Measurements from ENCODE around the gene GIT1.

DNA sequence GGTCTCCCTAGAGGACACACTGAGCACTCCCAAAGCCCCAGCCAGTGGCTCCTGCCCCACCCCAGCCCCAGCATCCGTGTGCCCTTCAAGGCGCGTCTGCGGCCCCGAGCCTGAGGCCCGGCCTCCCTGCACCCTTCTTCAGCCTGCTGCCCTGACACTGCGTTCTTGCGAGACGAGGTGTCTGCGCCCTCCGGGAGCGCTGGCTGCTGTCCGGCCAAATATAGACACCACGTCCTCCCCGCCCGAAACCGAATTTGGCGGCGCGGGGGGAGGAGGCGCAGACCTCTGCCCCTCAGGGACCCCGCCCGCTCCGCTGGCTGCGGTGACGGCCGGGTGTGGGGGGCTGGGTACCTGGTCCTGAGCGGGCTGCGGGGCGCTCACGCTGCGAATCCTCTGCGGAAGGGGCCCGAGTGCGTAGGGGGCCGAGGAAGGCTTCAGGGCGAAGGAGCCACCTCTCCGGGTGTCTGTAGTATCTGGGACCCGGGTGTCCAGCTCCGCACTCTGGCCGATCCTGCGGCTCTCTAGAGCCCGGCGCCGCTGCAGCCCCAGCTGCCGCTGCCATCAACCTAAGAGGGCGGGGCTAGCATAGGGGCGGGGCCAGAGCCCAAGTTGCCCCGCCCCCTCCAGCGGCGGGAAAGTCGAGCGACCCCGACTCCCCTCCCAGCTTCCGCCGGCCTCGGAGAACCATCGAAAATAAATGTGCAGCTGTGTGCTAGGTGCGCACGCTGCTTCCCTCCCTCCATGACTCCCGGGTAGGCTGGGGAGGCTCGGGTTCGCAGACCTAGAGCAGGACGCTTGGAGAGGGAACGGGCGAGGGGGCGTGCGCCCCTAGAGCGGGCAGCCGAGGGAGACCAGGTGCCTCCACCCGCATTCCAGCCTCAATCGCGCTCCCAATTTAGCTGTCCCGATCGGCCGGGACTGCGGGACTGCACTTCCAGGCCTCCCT, 33.2 kb upstream of the GIT1 start, which contains the start of gene CORO6:
- TF ChIP-seq, protein P1, sequence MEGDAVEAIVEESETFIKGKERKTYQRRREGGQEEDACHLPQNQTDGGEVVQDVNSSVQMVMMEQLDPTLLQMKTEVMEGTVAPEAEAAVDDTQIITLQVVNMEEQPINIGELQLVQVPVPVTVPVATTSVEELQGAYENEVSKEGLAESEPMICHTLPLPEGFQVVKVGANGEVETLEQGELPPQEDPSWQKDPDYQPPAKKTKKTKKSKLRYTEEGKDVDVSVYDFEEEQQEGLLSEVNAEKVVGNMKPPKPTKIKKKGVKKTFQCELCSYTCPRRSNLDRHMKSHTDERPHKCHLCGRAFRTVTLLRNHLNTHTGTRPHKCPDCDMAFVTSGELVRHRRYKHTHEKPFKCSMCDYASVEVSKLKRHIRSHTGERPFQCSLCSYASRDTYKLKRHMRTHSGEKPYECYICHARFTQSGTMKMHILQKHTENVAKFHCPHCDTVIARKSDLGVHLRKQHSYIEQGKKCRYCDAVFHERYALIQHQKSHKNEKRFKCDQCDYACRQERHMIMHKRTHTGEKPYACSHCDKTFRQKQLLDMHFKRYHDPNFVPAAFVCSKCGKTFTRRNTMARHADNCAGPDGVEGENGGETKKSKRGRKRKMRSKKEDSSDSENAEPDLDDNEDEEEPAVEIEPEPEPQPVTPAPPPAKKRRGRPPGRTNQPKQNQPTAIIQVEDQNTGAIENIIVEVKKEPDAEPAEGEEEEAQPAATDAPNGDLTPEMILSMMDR (IDR thresholded peaks at IDR 0.05), result no peak
- TF ChIP-seq POLR2A (IDR thresholded peaks at IDR 0.05), result no peak
